GM04503 (cell line): ENCODE measurements around the gene PCDHGA6.
"Not testable (repeated sequence)": the region's sequence is repeated elsewhere in the genome, so short reads cannot be mapped to it uniquely, and the experiment has no call there.

Experiments
- DNase-seq: peaks from one replicate; pipeline ENCODE4 v3.0.0-alpha.2; 2012; ENCODE audit warnings: low read depth

PCDHGA6 gene

GRCh38 chr5:141373673-141374317, at the start of gene PCDHGA6:
TSS of gene PCDHGA6 (plus strand) at chr5:141373891. CDS start at chr5:141374084, 193 bp downstream.
- peak; percentile 15 for DNase-seq

- DNase-seq, result no peak
Measured at GRCh38 chr5:141326088-141326854, 47.4 kb upstream of the PCDHGA6 start.

- no peak for DNase-seq
Measured at GRCh38 chr5:141328231-141328630, 45.5 kb upstream of the PCDHGA6 start.

GRCh38 chr5:141330299-141331080, 43.2 kb upstream of the PCDHGA6 start, which contains the start of gene PCDHGA1:
TSS of gene PCDHGA1 (plus strand) at chr5:141330514.
- DNase-seq, result peak; percentile 42

GRCh38 chr5:141332571-141332970, 41.1 kb upstream of the PCDHGA6 start:
- DNase-seq, result not testable (repeated sequence)

GRCh38 chr5:141338538-141339306, 35.0 kb upstream of the PCDHGA6 start, which contains the start of gene PCDHGA2:
TSS of gene PCDHGA2 (plus strand) at chr5:141338760.
- DNase-seq, result peak; percentile 37

GRCh38 chr5:141340781-141341354, 32.8 kb upstream of the PCDHGA6 start:
- not testable (repeated sequence) for DNase-seq

GRCh38 chr5:141342773-141343172, 30.9 kb upstream of the PCDHGA6 start:
- no peak for DNase-seq

- DNase-seq, result no peak
Measured at GRCh38 chr5:141343242-141343952, 30.3 kb upstream of the PCDHGA6 start, which contains the start of gene PCDHGA3. TSS of gene PCDHGA3 (plus strand) at chr5:141343829. CDS start at chr5:141344034, 205 bp downstream.

- no peak for DNase-seq
Measured at GRCh38 chr5:141343953-141344463, 29.7 kb upstream of the PCDHGA6 start.

- DNase-seq, result no peak
Measured at GRCh38 chr5:141345327-141345726, 28.4 kb upstream of the PCDHGA6 start.

GRCh38 chr5:141346017-141346416, 27.7 kb upstream of the PCDHGA6 start:
- DNase-seq, result not testable (repeated sequence)

GRCh38 chr5:141349917-141350619, 23.6 kb upstream of the PCDHGA6 start, which contains the start of gene PCDHGB1:
TSS of gene PCDHGB1 (plus strand) at chr5:141350099. CDS start at chr5:141350261, 162 bp downstream.
- no peak for DNase-seq

GRCh38 chr5:141351591-141351990, 22.1 kb upstream of the PCDHGA6 start:
- no peak for DNase-seq

- DNase-seq, result no peak
Measured at GRCh38 chr5:141354900-141355469, 18.7 kb upstream of the PCDHGA6 start, which contains the start of gene PCDHGA4. TSS of gene PCDHGA4 (plus strand) at chr5:141355021. CDS start at chr5:141355108, 87 bp downstream.

GRCh38 chr5:141355641-141356040, 18.1 kb upstream of the PCDHGA6 start:
- DNase-seq, result no peak

GRCh38 chr5:141356133-141356532, 17.6 kb upstream of the PCDHGA6 start:
- DNase-seq, result no peak

GRCh38 chr5:141356950-141357349, 16.7 kb upstream of the PCDHGA6 start:
- no peak for DNase-seq
